Thyroid gland (tissue), 4 donors: ENCODE measurements around the gene HEMK1. TPM values are rescaled to one million over a fixed set of nuclear protein-coding genes. Genes with fewer than 3 reads are reported as not detected.
A peak's percentile ranks its signal among the peaks of the same experiment; 100 is the strongest.

Source experiments
- DNase-seq, 2 donors: peaks; one replicate each; pipeline ENCODE4 v3.0.0-alpha.2; 2019
- H3K27ac ChIP-seq, 3 donors: fragments of 200-600 bp; sonication (generic); 1 replicate in 2 of 3; 2 replicates in 1 of 3; pipeline ENCODE4 v1.5.1; 2016 to 2019; ENCODE audit warnings: mild to moderate bottlenecking in 1 of 3, moderate library complexity in 1 of 3
- H3K27me3 ChIP-seq: fragments of 200-600 bp; sonication (generic); one replicate; pipeline ENCODE4 v1.5.1; 2019
- H3K36me3 ChIP-seq, 2 donors: fragments of 200-600 bp; sonication (generic); one replicate each; pipeline ENCODE4 v1.5.1; 2016 to 2019
- H3K4me1 ChIP-seq, 2 donors: fragments of 200-600 bp; sonication (generic); one replicate each; pipeline ENCODE4 v1.5.1; 2017 to 2019
- H3K4me3 ChIP-seq, 3 donors: fragments of 200-600 bp; sonication (generic); replicated peaks in 1 of 3; 1 replicate in 2 of 3; 2 replicates in 1 of 3; pipeline ENCODE4 v1.5.1; 2016; ENCODE audit warnings: mild to moderate bottlenecking in 1 of 3
- H3K9me3 ChIP-seq: fragments of 200-600 bp; sonication (generic); one replicate; pipeline ENCODE4 v1.5.1; 2017
- POLR2A ChIP-seq, 2 donors: fragments of 450-650 bp; IDR thresholded peaks; one replicate each; pipeline ENCODE4 v1.6.1; 2017; ENCODE audit warnings: antibody characterized with exemption in 2 of 2, mild to moderate bottlenecking in 2 of 2, moderate library complexity in 1 of 2
- WGBS, 2 donors: methylation state at CpG; one replicate each; pipeline ENCODE4 v1.1.5; 2017; 5-methylcytosine and 5-hydroxymethylcytosine counted together
- intact Hi-C: fragments of 100-400 bp; cut with DNase I; formaldehyde crosslinking; loops from one replicate; pipeline ENCODE4 v1.15.1; 2023
- total RNA-seq, 4 donors: library from RNA; depleted of rRNA; stranded (reverse); fragments of >200 nt; gene quantifications; one replicate each; pipeline ENCODE4 v1.2.3, GENCODE V29; 2016
- TF ChIP-seq, protein P1 (sequence below), 6 experiments: fragments of 200-600 bp in 3 of 6; fragments of 450-650 bp in 3 of 6; sonication (generic) in 3 of 6; IDR thresholded peaks; one replicate each; pipeline ENCODE4 v1.5.1; 2016 to 2019; ENCODE audit warnings: antibody characterized with exemption in 6 of 6, mild to moderate bottlenecking in 2 of 6, inconsistent platforms in 1 of 6, moderate library complexity in 1 of 6

The HEMK1 gene
- total RNA-seq, 4 donors from 2014 or later = 13.9 to 20.8 (median 17.6) TPM

DNA sequence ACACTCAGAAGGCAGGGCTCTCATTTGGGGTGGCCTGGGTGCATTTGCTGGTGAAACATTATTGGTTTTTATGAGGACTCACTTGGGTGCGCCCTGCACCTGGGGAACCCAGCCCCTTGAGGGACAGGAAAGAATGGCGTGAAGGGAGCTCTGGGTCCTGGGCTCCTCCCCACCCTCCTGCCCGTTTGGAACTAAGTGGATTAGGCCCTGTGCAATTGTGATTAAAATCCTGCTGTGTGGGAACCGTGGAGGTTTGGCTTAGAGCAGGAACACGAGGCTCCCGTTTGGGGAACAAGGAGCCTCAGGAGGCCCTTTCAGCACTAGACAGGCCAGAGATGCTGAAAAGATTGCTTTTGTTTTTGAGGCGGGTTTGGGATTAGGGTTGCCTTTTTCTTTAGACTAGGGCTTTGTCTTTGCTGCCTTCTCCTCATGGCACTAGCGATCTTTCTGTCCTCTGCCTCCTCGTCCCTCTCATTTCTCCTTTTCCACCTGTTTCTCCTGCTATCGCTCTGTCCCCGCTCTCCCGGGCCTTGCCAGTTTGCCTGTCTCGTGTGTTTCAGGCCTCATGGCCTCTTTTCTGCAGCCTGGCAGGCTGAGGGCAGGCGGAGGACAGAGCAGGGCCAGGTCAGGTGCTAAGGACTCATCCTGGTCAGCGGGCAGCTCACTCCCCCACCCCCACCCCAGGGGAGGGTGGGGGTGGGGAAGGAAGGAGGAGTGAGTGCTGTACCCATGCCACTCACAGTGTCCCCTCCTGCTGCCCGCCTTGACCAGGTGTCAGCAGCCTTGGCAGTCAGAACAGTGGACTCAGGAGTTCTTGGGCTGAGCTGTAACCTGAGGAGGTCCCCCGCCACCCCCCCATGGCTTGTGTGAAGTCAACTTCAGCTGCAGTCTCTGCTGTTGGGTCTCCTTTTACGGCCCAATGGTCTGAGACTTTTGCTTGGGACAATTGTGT, 56.2 kb downstream of the HEMK1 start:
- Histone ChIP-seq H3K4me1 (peaks cover 47 to 70% of the 10 kb centered on the region in 2 donors), H3K4me3 (no peak overlapping the region), H3K27ac (peak overlapping the region; percentile 48 to 69 (median 63)), H3K27me3 (no peaks in the 10 kb centered on the region), H3K9me3 (no peaks in the 10 kb centered on the region), H3K36me3 (no peaks in the 10 kb centered on the region)
- DNase-seq = peak; percentile 51 to 82
- intact Hi-C loops = no loop called here
- WGBS, 2 donors = 66 to 69% methylated on average over 17 to 18 of the region's 18 CpGs
- TF ChIP-seq, protein P1, sequence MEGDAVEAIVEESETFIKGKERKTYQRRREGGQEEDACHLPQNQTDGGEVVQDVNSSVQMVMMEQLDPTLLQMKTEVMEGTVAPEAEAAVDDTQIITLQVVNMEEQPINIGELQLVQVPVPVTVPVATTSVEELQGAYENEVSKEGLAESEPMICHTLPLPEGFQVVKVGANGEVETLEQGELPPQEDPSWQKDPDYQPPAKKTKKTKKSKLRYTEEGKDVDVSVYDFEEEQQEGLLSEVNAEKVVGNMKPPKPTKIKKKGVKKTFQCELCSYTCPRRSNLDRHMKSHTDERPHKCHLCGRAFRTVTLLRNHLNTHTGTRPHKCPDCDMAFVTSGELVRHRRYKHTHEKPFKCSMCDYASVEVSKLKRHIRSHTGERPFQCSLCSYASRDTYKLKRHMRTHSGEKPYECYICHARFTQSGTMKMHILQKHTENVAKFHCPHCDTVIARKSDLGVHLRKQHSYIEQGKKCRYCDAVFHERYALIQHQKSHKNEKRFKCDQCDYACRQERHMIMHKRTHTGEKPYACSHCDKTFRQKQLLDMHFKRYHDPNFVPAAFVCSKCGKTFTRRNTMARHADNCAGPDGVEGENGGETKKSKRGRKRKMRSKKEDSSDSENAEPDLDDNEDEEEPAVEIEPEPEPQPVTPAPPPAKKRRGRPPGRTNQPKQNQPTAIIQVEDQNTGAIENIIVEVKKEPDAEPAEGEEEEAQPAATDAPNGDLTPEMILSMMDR (IDR thresholded peaks at IDR 0.05) = no peak
- no peak for TF ChIP-seq POLR2A (IDR thresholded peaks at IDR 0.05)

DNA sequence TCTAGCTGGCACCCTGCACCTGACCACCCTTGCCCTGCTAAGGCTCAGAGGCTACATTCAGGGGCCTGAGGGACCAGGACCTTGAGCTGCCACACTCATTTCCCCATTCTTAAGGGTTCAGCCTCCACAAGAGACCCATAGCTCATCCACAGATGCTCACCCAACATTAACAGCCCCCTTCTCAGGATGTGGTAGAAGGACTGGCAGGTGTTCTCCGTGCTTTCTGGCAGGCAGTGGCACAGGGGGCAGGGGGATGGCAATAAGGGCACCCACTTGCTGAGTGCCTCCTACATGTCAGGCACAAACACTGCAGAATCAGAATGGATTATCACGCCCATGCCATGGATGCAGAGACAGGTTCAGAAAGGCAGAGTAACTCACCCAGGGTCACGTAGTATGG, 57.1 kb downstream of the HEMK1 start:
- H3K36me3 ChIP-seq = no peaks in the 10 kb centered on the region
- no peak overlapping the region for H3K4me3 ChIP-seq
- no peaks in the 10 kb centered on the region for H3K27me3 ChIP-seq
- H3K4me1 ChIP-seq = peaks cover 47 to 62% of the 10 kb centered on the region in 2 donors
- WGBS, 2 donors = 87 to 94% methylated on average over 3 of the region's 3 CpGs
- no peak for DNase-seq
- H3K27ac ChIP-seq = peak overlapping the region in 2 of 3 donors; percentile 36 to 48
- no peaks in the 10 kb centered on the region for H3K9me3 ChIP-seq
- intact Hi-C loops = no loop called here
- TF ChIP-seq POLR2A (IDR thresholded peaks at IDR 0.05) = no peak
- TF ChIP-seq, protein P1 (IDR thresholded peaks at IDR 0.05) = no peak

DNA sequence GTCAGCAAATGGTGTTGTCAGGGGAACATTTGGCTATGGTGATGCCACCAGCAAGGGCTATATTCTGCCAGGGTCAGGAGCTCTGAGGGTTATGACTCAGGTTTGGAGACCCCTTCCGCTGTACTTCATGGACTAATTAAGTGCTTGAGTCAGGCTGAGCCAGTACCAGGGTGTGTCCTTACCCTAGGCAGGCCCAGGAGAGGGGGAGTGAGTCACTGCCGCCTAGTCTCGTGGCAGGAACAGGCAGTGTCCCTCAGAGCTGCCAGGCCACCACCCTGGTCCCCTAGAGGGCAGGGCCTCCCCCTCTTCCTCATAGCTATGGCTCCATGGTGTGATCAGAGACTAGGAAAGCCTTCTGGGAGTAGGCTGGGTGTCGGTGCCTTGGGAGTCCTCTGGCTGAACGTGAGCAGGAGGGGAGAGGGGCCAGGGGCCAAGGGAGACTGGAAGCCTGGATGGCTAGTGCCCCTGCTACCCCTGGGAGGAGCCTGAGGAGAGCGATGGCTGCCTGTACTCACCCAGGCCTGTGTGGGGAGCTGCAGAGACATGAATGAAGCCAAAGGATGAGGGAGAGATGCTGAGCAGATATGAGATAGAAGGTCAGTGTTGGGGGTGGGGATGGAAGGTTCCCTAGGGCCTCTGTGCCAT, 58.2 kb downstream of the HEMK1 start:
- peak; percentile 51 to 66 for DNase-seq
- Histone ChIP-seq H3K36me3 (no peaks in the 10 kb centered on the region), H3K27me3 (no peaks in the 10 kb centered on the region), H3K4me3 (no peak overlapping the region), H3K4me1 (peaks cover 42 to 54% of the 10 kb centered on the region in 2 donors), H3K27ac (peak overlapping the region in 2 of 3 donors; percentile 4 to 22), H3K9me3 (no peaks in the 10 kb centered on the region)
- 58 to 73% methylated on average over 6 of the region's 6 CpGs for WGBS, 2 donors
- intact Hi-C loops = no loop called here
- TF ChIP-seq, protein P1 (IDR thresholded peaks at IDR 0.05) = peak in 1 of 6 experiments; percentile 18
- no peak for TF ChIP-seq POLR2A (IDR thresholded peaks at IDR 0.05)

DNA sequence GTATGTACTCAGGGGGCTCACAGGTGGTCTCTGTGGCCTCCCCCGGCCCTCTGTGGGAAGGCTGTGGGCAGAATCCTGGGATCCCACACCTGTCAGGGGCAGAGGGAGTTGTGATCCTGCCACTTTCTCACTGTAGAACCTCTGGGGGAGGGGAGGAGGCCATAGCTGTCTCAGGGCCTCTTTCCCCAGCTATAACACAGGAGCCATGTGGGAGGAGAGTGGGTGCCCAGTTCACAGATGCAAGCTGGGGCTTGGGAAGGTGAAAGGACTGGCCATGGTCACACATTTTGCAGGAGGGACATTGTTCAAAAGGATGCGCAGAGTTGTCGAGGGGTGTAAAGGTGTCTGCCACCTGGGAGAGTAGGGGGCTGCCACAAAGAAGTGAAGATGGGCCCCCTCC, 59.3 kb downstream of the HEMK1 start:
- TF ChIP-seq, protein P1 (IDR thresholded peaks at IDR 0.05) = no peak
- TF ChIP-seq POLR2A (IDR thresholded peaks at IDR 0.05) = no peak
- intact Hi-C loops = no loop called here
- no peak overlapping the region for H3K27ac ChIP-seq
- no peaks in the 10 kb centered on the region for H3K27me3 ChIP-seq
- H3K9me3 ChIP-seq = no peaks in the 10 kb centered on the region
- WGBS, 2 donors = 94 to 100% methylated on average over 3 of the region's 3 CpGs
- H3K4me1 ChIP-seq = peaks cover 31 to 43% of the 10 kb centered on the region in 2 donors
- H3K4me3 ChIP-seq = no peak overlapping the region
- DNase-seq = no peak
- no peaks in the 10 kb centered on the region for H3K36me3 ChIP-seq
